Stimulated activated CD4-positive, alpha-beta T cell treated with anti-CD3 and anti-CD28 coated beads, Interleukin-15, amount 100 ng/mL, for 24 hours (primary cell): Measurements from ENCODE around the gene CHD9.

Source experiments
- DNase-seq: peaks from one replicate; pipeline ENCODE4 v3.0.0-alpha.2; 2020

Gene CHD9

DNA sequence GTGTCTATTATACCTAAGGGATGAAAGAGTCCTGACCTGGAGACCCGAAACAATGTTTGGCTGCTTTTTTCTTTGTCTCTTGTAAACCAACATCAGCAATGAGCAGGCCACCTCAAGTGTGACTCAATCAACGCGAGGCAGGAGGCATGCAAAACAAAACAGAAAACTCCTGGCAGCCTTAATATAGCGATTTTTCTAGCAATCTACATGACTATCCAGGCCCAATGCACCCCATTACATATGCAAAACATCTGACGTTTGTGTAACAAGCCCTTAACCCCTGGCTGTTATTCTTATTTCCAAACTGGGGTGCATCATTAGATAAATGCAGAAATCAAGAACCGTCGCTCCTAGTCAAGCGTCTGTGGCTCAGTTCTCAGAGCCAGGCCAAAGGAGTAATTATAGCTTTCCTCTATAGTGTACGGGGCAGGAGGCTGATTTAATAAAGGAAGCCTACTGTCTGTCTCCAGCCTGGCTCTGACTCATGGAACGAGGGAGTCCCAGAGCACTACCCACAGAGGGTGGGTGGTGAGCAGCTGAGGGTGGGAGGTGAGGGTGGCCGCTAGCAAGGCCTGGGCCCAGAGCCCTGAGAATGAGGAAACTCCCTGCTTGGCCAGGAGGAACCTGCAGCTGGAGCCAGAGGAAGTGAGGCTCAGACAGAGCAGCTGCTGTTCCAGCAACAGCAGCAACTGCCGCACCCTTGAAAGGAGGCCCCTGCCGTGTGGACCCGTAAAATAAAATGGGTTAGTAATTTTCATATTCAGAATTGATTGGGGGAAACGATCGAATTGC lies 43.9 kb downstream of the CHD9 start:
- DNase-seq = peak; percentile 41

DNA sequence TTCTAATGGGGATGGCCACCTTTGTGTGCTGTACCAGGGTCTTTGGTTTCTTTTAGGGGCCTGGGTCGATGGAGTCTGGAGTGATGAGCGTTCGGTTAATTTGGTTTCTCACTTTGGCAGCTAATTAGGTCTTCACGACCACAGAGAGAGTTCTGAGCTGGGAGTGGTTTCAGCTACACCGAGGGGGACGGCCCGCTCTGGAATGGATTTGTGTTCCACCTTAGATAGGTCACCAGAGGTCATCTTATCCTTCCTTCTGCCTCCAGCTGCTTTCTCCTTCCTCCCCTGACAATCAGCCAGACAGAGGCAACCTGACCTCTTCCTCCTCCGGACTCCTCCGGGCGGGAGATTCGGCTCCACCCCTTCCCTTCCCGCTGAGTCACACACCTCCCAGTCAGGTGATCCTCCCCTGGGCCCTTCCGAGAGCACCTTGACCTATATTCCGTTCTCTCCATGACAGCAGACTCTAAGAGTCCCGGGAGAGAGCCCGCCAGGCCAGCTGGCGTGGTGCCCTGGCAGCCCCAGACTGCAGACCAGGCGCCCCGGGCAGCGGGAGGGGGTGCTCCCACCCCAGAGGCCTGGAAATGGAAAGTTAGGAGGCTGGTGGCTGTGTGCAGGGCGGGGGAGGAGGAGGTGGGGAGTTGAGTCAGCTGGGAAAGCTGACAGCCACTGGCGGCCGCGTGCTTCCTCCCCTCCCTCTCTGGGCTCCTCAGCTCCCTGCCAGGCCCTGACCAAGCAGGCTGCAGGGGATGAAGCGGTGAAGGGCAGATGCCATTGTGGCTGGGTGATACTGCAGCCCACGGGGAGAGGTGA lies 44.7 kb downstream of the CHD9 start:
- peak; percentile 70 for DNase-seq

DNA sequence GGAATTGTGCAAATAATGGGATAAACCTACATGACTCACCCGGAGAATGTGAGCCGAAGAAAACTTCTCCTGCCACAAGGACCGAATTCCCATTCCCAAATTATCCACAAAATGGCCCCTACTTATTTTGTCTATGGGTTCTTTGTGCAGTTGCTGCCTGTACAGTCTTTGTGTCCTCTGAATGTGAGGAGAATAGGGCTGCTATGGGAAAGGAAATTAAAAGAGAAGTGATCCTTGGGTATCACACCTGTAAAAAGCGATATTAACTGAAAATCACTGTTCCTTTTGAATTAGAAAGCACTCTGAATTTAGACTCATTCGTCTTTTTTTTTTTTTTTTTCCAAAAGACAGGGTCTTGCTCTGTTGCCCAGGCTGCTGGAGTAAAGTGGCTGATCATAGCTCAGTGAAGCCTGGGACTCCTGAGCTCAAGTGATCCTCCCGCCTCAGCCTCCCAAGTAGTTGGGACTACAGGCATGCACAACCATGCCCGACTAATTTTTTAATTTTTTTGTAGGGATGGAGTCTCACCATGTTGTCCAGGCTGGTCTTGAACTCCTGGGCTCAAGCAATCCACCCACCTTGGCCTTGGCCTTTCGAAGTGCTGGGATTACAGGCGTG lies 45.4 kb downstream of the CHD9 start:
- no peak for DNase-seq

DNA sequence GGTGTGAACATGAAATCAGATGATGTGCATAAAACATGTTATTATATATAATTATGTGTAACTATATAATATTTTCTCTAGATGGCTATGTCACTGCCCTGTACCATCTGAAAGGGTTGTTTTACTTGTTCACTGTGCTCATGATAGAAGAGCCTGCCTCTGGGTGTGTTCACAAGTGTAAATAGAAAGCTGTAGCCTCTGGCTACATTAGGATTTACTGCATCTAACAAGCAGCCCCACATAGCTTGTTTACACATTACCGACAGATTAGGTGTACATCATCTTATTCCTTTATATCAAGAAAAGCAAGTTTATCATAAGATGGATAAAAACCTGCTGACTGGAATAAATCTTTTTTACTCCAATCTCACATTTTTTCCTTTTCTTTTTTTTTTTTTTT lies 46.1 kb downstream of the CHD9 start:
- DNase-seq = no peak

DNA sequence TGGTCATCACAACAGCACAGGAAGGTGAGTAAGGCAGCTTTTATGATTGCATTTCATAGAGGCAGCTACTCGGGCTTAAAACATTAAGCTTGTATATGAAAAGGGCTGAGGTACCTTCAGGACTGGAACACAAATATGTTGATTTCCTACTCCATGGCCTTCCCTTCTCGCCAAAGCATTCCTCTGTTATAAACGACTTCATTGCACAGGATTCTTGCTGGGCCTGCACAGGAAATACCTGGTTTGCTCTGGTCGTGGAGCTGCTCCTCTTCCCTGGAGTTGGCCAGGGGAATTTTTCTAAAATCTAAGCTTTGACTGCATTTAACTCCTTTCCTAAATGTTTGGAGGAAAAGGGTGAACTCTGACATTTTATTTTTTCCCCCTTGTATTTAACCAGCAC lies 49.0 kb downstream of the CHD9 start:
- DNase-seq = no peak

DNA sequence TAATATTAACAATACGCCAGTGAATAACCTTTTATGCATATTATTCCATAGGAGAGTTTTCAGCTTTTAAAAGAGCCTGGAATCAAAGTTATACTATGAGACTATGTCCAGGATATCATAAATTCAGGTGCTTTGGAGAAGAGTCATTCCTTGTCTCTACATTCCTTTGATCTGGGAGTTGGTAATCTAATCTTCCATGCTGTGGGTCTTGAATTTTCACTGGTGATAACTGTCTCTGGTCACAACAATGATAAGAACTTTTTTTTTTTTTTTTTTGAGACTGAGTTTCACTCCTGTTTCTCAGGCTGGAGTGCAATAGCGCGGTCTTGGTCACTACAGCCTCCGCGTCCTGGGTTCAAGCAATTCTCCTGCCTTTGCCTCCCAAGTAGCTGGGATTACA lies 50.8 kb downstream of the CHD9 start:
- no peak for DNase-seq

DNA sequence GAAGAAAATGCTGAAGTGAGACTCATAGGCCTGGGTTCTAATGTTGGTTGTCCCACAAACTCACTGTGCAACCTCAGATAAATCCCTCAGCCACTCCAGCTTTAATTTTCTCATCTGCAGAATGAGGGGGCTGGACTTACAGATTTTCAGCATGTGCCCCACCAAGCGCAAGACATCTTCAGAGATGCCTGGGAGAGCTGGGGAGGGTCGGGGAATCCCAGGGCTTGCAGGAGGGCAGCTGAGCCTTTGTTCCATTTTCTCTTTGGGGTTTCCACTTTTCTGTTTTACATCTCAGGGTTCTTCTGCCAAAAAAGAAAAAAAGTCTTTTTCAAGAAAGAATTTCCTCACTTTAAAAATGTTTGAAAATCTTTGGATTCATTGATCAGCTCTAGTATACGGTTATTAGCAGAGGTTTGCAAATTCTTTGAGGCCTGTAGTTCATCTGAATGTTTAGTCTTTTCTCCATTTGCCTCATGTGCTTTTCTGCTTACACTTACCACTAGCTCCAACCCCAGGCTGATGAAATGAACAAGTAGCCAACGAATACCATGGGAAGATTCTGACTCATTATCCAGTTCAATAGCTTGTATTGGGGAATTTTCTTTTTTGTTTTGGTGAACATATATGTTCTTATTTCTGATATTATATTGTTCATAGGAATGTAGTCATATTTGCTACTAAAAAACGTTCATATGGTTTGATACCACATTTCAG lies 56.4 kb downstream of the CHD9 start:
- no peak for DNase-seq

DNA sequence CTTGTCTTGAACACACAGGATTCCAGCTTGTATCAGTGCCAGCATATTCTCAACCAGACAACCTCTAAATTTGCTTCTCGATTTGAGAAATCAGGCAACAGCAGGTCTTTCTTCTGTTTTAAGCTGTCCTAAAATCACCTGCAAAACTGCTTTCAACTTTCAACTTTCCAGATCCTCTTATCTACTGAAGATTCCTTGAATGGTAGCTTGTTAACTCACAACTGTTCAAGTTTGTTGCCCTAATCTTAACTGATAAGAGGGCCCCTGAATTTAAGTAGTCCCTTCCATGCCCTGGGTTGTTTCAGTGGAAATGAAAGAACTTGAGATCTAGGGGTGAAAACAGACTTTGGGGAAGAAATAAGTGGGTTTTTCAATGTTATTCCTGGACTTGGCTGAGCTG lies 57.2 kb downstream of the CHD9 start:
- no peak for DNase-seq

DNA sequence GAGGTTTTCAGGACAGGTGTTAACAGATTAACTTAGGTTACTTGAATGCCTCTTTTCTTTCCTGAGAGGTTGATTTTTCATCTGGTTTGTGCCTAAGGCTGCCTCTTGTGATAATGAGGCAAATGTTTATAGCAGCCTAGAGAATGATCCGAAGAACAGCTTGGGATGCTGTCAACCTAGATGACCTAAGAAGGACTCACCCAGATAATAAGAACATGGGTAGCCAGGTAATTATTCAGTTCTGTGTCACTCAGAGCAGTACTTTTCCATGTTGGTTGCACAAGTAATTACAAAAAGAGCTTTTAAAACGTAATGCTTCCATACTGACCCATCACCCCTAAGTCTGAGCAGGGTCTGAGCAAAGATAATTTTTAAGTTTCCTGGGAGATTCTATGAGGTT lies 60.3 kb downstream of the CHD9 start:
- DNase-seq = no peak

DNA sequence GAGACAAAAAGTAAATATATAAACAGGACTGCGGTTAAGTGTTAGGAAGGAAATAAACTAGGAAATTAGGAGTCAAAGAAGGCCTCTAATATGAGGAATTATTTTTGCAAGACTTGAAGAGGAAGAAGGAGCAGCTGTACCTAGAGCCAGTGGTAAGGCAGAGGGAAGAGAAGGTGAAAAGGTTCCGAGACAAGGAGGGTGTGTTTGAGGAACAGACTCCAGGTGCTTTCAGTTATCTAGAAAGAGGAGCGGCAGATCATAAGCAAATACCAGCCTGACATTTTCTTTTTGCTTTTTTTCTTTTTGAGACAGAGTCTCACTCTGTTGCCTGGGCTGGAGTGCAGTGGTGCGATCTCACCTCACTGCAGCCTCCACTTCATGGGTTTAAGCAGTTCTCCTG lies 61.0 kb downstream of the CHD9 start:
- no peak for DNase-seq

DNA sequence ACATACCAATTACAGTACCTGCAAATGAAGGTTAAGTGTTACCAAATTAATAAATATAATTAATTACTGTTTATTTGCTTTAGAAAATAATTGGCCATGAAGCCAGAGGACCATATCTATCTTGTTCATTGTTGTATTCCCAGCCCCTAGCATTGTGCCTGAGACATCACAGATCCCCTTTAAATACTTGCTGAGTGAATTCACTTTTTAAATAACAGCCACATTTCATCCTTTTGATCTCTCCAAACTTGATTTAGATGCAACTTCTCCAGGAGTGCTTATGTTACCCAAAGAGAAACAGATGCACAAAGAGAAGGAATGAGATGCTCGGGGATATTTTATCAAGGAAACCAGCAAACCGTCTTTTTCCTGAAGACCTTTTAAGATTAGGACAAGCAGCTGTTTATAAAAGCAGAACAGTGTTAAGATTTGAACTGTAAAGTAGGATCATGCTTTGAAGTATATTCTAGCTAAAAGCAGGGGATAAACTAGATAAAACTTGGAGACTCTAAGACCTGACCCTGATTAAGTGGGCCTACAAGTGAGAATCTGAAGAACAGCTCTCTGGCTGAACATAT lies 66.3 kb downstream of the CHD9 start:
- no peak for DNase-seq

DNA sequence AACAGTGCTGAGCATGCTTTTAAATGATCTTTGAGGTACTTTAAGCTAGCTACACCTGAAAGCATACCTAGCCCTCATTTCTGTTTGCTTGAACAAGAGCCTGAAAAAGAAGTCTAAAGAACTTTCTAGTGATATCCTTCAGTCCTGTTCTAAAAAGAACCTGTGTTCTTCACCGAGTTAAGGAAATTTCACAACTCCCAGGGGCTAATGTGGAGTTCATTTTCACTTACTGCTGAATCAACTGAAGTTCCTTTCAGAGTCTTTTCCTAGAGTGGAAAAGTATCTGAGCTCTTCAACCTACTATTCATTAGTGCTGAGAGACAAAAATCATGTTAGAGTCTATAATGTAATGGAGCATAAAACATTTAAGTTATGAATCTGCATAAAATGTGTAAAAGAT lies 66.9 kb downstream of the CHD9 start:
- no peak for DNase-seq

DNA sequence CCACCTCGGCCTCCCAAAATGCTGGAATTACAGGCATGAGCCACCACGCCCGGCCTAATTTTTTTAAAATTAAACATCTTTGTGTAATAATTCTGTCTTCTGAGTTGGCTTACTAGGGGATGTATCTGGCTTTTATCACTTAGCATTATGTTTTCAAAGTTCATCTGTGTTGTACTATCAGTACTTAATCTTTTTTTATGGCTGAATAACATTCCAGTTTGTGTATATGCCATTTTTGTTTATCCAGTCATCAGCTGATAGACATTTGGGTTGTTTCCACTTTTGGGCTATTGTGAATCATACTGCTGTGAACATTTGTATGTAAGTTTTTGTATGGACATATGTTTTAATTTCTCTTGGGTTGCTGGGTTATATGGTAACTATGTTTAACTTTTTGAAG lies 69.0 kb downstream of the CHD9 start:
- no peak for DNase-seq

DNA sequence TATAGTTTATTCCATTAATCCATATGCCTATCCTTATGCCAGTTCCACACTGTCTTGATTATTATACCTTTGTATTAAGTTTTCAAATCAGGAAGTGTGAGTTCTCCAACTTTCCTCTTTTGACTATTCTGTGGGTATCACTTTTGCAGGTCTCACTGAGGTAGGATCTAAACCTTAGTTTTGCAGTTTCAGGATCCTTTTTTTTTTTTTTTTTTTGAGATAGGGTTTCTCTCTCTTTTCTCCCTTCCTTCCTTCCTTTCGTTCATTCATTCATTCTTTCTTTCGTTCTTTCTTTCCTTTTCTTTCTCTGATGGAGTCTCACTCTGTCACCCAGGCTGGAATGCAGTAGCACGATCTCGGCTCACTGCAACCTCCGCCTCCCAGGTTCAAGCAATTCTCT lies 71.6 kb downstream of the CHD9 start:
- no peak for DNase-seq

DNA sequence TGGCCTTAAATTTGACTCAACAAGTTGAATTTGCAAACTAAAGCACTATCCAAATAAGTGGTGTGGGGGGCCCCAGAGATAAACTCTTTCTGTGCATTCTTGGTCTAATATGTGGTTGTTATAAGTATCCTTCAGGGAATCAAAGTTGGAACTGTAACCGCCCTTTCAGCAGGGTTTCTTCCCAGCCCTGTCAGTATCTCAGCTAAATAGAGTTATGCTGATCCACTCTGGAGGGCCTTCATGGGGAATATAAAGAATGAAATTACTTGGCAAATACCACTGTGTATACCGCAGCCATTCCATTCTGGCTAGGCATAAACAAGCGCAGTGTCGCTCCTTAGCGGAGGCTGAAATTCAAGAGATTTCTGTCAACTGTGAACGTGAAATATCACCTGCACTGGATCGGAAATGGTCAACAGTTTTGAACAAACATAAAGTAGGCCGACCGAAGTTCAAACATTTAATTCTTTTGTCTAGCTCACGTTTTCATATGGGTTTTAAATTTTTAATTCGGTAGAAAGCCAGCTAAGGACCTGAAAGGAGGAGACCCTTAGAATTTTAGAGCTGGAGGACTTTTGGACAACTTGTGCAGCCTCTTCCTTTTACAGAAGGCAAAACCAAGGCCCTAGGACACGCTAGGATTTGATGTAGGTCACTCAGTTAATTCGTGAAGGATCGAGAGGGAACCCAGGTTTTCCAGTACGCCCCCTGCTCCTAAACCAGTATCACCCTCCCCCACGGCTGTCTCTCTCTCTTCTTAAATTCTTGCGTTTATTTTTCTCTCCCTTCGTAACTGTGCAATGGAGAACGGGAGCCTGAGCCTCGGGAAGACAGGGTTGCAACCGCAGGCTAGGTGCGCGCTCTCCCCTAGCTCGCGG lies 74.7 kb downstream of the CHD9 start:
- DNase-seq = no peak

DNA sequence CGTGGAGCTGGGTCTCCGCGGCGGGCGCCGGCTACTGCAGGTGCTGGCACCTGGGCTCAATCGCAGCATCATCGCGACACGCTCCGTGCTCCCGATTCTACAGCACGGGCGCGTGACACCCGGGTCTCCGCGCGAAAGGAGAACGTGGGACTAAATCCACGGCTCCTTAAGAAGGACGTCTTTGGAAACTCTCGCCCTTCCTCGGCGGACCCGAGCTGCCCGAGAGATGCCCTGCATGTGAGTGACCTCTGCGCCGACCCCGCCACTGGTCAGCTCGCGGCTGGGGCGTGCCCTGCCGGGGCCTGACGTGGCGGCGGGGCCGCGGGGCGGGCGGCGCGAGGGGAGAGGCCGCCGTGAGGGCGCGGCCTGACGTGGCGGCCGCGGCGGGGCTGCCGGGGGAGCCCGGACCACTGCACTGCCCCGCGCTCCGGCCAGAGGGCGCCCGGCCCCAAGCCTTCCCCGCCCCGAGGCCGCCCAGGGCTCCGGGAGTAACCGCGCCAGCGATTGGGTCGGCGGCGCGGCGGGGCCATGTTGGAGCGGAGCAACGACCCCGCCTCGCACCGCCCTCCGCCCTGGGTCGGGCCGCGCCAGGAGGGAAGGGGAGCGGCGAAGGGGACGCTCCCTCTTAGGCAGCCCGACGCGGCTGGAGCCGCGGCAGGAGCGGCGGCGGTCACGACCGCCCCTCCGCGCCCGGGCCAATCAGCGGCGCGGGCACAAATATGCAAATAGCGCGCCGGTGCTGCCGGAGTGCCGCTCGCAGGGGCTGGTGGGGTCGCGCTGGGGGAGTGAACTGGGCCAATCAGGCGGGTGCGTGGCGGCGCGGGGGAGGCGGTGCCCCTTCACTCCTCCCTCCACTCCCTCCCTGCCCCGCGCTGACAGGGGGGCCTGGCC lies 75.6 kb downstream of the CHD9 start:
- peak; percentile 95 for DNase-seq

DNA sequence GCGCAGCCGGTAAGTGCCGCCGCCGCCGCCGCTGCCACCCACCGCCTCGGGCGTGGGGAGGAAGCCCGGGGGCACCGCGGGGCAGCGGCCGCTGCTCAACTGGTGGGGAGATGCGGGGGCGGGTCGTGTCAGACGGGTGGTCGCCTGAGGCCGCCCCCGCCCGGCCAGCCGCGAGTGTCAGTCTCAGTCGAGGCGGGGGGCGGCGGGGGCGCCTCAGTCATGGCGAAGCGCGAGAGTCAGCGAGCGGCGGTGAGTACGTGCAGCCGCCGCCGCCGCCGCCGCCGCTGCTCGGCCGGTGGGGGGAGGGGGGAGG lies 76.2 kb downstream of the CHD9 start:
- no peak for DNase-seq

DNA sequence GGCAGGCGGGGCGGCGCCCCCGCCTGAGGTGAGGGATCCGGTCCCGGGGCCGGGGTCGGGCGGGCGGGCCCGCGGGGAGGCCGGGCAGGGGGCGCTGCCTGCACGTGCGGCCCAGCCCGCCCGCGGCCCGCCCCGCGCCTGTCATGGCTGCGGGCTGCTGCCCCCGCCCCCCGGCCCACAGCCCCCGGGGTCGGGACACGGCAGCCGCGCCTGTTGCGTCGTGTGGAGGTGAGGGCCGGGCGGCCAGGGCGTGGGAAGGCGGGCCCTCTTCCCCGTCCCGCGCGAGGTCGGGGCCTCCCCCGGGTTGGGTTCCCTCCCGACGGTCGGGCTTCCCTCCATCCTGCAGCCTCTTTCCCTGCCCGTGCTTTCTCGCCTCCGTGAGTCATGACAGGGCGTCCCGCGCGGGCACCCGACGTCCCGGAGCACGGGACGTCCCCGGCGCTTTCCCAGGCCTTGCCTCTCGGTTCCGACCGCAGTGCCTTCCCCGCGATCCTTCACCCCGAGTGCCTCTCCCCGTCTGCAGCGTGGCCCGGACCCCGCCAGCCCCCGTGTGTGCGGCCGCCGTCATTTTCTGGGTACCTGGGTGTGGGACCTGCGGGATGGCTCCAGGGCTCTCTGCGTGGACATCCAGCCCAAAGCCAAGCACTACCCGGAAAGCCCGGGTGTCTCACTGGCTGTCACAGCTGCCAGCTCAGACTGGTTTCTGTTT lies 76.7 kb downstream of the CHD9 start:
- DNase-seq = peak; percentile 80

DNA sequence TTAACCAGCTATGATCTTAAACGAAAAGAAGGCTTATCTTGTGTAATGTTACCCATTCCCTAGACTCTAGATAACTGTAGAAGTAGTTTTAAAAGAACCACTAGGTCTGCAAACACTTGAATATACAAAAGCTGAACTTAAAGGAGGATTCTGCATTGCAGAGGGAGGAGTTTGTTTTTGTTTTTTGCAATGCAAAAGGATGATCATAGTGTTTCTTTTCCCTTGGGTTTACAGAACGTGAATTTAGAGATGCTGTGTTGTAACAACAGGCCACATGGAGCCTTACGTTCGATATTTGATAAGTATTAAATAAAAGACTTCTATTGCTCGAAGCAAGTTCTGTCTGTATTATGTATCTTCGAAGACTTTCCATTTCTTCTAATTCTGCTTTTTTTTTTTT lies 77.6 kb downstream of the CHD9 start:
- no peak for DNase-seq

DNA sequence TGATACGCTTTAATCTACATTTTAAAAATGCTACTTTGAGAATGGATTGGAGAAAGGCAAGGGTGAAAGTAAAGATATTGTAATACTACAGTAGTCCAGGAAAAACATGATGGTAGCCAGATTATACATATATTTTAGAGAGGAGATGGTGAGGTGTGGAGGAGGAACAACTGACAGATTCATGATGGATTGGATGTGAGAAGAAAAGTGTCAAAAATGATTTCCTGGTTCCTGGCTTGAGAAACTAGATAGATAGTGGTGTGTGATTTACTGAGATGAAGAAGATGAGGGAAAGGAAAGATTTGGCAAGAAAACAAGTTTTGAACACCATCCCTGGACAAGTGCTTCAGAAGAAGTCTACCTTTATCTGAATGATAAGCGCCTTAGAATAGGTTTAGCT lies 80.5 kb downstream of the CHD9 start:
- DNase-seq = no peak
